LHCN-M2 (cell line): Measurements from ENCODE around the gene ZBTB42. TPM values are rescaled to one million over a fixed set of nuclear protein-coding genes. Genes with fewer than 3 reads are reported as not detected.
A peak's percentile ranks its signal among the peaks of the same experiment; 100 is the strongest.

ENCODE experiments used
- DNase-seq: peaks from one replicate; pipeline ENCODE4 v3.0.0-alpha.2; 2012; ENCODE audit warnings: low read depth
- total RNA-seq: library from RNA; depleted of rRNA; stranded (reverse); fragments of >200 nt; gene quantifications from 2 replicates; pipeline ENCODE4 v1.2.3, GENCODE V29; 2014

Gene ZBTB42
- total RNA-seq, 1 experiment from 2014 or later: 2.8 TPM

DNA sequence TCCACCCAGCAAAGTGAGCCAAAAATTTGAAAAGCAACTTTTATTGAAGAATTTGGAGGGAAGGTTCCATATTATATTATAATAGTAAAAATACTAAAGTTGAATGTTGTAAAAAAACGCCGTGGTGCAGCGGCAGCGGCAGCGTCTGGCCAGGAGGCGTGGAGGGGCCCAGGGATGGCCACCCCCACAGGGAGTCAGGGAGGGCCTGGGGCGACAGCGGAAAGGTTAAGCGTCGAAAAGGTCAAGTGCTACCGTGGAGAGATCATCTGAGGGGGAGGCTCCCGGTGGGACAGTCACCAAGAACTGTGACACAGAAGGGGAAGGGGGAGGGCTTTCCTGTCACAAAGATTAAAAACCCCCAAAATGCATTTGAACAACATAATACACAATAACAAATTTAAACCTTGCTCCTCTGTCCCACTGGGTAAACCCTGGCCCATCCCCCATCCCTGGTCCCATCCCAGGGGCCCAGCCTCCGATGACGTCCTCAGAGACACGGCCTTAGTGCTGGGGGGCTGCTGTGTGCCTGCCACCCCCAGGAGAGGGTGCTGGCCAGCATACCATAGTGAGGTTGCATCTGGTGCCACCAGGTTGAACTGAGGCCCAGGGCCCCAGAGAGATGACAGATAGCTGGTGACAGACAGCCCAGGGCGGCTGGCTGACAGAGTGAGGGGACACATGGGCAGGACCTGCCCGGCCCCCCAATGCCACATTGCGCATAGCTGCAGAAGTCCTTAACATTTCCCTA is 31.4 kb upstream of the ZBTB42 start:
- DNase-seq: no peak

DNA sequence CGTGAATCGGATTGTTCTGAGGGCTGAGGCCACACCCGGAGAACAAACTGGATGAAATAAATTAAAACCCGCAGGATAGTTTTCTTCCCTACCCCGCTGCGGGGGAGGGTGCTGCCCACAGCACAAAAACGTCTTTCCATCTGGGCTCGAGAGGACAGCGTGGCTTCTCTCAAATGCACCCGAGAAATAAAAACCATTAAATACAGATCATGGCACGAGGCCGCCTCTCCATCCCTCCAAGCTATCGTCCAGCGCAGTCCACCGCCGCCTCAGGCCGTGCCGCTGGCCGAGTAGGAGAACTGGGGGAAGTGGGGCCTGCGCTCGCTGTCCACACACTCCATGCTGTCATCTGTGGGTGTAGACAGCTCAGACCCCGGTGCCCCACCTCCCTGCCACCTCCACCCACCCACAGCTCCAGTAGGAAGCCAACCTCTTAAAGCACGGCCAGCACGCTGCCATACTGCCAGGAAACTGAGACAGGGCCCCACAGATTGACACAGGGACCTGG is 30.8 kb upstream of the ZBTB42 start:
- no peak for DNase-seq

DNA sequence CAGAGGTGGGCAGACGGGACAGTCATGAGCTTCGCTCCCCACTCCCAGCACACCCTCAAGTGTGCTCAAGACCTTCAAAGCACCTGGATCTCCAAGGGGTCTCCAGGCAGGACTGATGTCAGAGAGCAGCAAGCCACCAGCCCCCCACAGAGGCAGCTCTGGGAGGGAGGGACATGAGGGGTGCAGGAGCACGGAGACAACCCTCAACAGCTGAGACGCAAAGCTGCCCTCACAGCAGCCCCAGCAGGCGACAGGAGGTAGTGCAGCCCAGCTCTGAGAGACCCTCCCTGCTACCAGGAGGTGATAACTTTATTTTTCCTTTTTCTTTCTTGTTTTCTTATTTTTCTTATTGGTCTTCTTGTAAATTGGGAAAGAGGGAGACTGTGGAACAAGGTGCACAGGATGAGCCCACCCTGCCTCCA is 30.0 kb upstream of the ZBTB42 start:
- DNase-seq: peak; percentile 34

DNA sequence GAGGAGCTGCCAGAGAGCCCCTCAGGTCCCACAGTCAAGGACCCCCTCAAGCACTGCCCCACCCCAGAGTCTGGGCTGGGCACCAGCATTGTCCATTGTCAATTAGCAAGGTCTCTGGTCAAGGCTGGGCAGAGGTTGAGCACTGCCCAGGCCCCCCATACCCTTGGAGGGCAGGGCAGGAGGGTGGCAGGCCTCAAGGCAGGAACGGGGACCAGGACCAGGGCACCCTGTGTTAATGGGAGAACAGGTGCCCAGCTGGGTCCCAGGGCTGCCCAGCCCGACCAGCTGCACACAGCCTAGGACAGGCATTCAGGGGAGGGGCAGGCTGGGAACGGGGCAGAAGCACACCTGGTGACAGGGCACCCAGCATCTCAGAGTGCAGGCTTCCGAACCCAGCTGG is 29.5 kb upstream of the ZBTB42 start:
- no peak for DNase-seq

DNA sequence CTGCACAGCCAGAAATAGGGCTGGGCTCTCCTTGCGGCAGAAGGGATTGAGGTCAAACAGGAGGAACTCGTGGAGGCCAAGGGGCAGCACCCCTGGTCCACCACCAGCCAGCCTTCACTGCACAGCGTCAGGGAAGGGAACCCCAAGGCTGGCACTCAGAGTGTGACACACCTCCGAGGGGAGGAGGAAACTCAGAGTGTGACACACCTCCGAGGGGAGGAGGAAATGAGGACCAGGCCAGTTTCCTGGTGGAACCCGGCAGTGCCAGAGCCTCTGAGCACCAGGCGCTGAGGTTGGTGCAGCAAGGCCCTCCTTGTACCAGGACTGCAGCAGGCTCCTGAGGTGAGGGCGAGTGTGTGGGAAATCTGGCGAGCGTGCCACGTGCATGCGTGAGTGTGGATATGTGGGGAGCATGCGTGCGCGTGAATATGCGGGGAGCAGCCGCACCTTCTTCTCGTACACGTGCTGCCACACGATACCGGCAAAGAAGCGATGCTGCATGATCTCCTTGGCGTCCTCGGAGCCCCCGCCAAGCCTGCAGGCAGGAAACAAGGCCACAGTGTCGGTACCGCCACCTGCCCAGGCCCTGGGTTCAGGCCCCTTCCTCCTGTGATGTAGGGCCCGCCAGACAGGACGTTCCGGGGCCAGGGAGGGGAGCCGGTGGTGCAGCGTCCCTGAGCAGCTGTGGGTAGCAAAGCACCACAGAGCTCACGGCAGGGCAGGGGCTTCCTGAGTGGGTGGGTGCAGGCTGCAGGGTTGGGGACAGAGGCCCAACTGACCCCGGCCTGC is 28.8 kb upstream of the ZBTB42 start:
- no peak for DNase-seq

DNA sequence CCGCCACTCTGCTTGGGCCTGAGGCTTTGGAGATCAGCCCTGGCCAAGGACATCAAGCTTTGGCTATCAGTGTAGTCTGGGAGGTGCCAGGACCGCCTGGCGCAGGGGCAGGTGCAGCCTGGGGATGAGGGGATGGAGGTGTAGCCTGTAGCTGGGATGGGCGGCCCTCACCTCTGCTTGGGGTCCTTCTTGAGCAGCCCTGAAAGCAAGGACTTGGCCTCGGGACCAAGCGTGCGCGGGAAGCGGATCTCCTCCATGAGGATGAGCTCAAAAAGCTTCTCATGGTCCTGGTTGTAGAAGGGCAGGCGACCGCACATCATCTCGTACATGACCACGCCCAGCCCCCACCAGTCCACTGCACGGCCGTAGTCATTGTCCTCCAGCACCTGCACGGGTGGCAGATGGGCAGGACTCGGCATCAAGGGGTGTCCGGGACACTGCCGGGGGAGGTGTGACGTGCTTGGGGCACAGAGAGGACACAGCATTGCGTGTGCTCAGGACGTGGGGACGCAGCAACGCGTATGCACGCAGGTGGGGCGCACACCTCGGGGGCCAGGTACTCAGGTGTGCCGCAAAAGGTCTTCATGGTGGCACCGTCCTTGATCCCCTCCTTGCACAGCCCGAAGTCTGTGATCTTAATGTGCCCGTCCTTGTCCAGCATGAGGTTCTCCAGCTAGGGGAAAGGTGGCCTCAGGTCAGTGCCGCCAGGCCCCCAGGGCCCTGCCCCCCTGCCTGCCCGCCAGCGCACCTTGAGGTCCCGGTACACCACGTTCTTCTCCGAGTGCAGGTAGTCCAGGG is 28.0 kb upstream of the ZBTB42 start:
- no peak for DNase-seq

DNA sequence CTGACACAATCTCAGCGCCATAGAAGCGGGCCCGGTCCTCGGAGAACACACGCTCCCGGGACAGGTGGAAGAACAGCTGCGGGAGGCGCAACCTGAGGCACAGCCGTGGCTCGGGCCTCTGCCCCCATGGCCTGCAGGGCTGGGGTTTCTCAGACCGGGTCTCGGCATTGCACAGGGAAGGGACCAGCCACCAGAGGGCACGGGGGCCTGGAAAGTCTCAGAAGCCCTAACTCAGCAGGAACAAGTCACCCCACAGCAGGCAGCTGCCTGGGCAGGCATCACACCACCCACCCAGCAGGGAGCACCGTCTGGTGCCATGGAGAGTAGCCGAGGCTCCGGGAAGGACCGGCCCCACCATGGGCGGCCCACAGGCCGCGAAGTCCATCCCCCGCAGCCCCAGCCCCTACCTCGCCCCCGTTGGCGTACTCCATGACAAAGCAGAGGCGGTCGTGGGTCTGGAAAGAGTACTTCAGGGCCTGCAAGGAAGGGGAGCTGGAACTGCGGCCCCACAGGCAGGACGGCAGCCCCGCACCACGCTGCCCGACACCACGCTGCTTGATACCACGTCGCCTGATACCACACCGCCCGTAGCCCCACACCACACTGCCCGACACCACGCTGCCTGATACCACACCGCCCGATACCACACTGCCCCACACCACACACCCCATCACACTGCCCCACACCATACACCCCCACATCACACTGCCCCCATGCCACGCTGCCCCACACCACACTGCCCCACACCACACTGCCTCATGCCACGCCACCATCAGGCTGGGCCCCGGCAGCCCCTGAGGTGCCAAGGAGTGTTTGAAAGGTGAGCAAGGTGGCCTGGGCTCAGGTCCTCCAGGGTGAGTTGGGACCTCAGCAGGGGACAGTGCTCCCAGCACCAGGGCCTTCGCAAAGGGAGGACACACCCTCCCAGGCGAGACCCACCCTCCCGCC is 27.1 kb upstream of the ZBTB42 start:
- peak; percentile 12 for DNase-seq

DNA sequence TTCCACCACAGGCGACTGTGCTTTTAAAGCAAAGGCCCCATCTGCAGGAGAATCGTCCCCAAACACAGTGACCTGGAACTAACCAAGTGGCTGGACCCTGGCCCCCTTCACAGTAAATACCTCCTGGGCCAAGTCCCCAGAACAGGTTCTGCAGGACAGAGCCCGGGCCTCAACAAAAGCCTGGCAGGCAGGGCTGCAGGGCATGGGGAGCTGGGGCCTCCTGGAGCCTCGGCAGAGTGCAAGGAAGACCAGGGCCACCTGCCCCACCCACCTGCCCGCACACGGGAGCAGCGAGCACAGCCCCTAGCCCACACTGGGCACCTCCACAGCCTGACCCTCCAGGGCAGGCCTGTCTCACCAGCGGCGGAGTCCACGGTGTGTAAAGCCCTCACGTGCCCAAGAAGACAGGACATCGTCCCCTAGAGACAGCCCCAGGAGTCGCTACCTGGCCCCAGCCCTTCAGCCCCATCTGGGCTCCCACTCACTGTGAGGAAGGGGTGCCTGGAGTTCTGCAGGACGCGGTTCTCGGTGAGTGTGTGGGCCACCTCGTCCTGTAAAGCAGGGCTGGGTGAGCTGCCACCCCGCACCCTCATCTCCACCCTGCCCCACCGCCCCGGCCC is 26.3 kb upstream of the ZBTB42 start:
- no peak for DNase-seq

DNA sequence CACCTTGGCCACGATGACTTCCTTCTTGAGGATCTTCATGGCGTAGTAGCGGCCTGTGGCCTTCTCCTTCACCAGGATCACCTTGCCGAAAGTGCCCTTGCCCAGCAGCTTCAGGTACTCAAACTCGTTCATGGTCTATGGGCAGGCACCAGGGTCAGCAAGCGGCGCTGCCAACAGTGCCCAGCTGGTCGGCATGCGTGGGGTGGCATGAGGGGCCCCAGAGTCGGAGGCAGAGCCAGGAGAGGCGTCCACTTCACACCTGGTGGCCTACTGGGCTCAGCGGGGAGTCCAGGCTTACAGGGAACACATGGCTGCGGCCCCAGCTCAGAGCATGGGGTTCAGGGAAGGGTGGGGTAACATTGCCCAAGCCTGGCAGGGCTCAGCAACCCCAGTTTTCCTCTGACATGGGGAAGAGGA is 25.8 kb upstream of the ZBTB42 start:
- no peak for DNase-seq

DNA sequence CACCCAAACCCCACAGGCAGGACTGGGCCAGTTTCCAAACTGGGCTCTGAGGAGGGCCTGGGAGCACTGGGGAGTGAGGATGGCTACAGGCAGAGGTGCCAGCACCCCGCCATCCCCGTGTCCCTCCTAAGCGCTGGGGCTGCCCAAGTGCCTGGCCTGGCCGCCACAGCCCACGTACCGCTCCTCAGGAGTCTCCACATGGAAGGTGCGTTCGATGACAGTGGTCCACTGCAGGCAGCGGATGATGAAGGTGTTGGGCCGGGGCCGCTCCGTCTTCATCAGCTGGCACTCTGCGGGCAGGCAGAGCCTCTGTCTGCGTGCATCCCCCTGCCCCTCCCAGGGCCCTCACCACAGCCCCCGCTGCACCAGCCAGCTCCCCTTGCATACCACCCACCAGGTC is 24.4 kb upstream of the ZBTB42 start:
- DNase-seq: no peak

DNA sequence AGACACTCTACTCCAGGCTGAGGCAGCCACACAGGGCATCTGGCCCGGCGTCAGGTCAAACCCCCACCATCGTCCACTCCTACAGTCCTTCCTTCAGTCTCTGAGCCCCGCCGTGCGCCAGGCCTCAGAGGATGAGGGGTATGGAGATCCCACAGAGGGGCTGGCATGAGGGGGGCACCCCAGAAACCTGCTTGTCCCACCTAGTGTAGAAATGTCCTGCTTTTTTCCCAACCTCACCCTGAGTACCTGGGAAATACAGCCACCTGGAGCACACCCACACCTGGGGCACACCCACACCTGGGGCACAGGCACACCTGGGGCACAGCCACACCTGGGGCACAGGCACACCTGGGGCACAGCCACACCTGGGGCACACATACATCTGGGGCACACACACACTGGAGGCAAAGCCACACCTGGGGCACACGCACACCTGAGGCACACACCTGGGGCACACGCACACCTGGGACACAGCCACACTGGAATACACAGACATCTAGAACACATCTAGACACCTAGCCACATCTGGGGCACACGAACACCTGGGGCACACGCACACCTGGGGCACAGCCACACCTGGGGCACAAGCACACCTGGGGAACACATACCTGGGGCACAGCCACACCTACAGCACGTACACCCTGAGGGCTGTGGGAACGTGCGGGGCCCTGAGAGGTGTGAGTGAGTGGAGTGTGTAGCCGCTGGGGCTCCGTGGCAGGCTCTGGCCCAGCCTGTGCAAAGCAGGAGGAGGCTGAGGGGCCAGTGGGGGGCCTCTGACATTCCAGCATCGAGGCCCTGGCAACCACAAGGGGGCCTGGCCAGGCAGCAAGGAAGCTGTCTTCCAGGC is 23.7 kb upstream of the ZBTB42 start:
- DNase-seq: no peak

DNA sequence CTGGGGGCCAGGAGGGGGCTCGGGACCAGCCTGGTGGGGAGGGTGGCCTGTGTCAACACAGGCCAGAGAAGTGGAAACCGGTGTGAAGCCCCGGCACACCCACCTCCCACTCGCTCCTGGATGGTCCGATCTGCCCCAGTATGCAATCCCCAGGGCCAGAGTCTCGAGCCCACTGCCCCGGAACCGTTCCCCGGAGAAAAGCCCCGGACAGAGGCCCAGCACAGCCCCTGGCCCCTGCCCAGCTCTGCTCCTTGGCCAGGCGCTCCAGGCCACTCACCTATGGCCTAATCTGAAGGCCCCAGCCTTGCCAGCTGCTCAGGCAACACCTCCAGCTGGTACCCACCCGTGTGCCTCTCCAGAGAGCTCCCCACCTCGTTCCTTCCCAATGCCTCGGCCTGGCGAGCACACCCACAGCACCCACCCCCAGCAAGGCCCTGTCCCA is 23.1 kb upstream of the ZBTB42 start:
- DNase-seq: no peak

DNA sequence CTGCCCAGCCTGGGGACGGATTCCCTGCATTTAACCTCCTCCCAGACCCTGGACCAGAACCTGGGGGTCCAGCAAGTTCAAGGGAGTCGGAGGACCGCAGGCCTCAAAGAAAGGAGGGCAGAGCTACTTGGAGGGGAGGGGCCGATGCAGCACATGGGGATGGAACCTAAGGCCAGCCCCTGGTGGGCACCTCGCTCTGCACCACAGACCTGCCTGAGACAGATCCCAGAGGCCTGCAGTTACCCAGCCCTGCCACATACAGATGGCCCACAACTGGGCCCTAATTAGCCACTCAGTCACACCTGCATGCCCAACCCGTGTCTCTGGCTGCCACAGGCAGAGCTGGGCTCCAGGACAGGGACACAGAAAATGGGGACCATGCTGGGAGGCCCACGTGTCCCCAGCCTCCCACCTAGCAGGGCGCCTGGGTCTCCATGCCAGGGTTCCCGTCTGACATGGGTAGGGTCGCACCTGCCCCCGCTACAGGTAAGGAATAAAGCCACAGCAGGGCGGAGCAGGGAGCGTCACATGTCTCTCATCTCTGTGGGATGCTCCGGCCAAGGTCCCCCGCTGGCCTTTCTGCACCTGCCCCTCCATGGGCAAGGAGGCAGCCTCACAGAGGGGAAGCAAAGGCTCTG is 22.1 kb upstream of the ZBTB42 start:
- no peak for DNase-seq

DNA sequence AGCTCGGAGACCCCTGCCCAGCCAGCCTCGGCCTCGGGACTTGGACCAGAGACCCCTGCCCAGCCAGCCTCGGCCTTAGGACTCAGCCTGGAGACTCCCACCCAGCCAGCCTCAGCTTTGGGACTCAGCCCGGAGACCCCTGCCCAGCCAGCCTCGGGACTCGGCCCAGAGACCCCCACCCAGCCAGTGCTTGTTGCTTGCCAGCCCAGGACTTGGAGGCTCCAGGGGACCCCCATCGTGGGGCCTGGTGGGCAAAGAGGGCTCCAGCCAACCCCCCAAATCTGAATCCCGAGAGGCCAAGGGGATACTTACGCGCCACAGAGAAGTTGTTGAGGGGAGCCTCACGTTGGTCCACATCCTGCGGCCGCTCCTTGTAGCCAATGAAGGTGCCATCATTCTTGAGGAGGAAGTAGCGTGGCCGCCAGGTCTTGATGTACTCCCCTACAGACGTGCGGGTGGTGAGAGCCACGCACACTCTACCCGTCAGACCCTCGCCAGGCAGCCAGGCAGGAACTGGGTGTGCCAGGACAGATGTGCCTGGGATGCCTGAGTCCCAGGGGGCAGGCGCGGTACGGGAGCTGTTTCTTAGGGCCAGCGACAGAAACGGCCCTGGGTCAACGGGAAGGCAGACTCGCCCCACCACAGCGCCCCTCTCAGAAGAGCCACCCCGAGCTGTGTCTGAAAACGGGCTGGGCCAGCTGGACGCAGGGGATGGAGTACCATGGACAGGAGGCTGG is 21.0 kb upstream of the ZBTB42 start:
- DNase-seq: no peak

DNA sequence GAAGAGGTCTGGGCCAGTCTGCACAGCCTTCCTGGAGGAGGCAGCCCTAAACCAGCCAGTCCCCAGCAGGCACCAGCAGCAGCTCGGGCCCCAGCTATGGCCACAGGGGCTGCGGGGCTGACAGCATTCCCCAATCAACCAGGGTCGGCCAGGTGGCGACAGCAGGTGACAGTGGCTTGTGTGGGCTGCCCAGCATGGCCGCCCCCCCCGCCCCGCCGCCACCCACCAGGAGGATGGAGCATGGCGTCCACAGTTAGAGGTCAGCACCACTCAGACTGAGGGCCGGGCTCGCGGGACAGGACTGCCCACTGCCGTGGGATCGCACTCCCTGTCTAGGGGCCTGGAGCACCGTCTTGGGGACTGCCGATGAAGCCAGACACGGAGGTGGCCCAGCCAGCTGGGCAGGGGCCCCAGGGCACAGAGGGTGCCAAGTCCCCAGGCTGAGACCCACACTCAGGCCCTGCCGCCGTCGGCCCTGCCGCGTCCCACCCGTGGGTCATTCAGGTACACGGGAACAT is 20.3 kb upstream of the ZBTB42 start:
- no peak for DNase-seq

DNA sequence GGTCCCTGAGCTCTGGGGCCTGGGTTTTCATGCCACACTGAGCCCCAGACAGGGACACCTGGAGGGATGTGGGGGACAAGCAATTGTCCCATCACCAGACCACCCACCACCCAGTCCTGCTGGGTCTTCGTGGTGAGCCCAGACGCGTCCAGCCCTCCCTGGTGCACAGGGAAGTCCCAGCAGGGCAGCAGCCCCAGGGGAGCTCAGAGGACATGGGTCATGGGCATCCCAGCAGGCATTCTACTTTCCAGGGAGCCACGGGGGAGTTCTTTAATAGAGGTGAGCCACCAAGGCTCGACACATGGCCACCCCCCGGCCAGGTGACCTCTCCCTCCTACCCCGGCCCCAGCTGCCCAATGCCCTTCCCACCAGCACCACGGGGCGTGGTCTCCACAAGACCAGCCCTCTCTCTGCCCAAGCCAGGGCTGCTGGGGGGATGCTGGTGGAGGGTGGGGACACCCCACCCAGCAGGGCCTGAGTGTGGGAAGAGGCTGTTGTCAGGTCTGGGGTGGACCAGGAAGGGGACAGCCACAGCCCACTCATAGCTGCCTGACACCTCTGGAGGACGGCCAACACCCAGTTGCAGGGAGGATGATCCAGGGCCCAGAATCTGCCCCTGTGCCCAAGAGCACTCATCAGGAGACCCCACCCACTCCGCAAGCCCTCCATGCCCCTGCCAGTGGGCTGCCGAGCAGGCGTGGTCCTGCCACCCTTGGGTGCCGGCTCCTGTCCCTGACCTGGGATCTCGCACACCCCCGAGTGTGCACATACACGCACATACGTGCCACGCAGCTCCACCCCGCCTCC is 19.4 kb upstream of the ZBTB42 start:
- no peak for DNase-seq
